GM19193 (cell line): ENCODE results near the gene SIPA1L3.

Experiments
- POLR2A ChIP-seq: IDR thresholded peaks from 4 replicates; pipeline ENCODE4 v1.6.1; 2011; ENCODE audit not compliant: insufficient read depth, insufficient read length; ENCODE audit errors: extremely low read depth

The SIPA1L3 gene

DNA sequence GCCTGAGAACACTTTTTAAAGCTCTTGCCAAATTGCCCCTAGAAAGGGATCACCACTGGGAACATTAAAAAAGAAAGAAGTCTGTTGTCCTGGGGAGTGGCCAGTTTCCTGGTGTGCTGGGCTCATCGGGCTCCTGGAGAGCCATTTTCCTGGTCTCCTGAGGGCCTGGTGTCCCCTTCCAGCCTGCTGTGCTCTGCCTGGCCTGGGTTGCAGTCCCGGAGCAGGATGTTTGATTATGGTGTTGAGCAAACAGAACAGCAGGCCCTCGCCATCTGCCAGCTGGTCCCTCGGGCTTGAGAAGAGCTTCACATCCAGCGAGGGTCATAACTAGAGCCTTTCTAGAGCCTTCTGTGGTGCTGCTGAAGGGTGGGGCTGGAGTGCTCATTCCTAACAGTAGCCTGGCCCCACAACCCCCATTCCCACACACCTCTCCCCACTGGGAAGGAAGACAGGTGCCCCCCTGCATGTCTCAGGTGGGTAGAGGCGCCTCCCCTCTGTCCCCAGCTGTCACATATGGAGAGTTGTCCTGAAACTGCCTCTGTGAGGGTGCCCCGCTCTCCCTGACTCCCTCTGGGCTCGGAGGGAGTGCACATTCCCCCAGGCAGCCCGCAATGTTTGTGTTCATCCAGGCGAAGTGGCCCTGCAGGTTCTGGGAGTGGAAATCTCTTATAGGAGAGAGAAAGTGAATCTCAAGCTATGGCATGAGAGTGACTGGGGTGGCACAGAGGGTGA lies 151.1 kb downstream of the SIPA1L3 start:
- no peak for TF ChIP-seq POLR2A

DNA sequence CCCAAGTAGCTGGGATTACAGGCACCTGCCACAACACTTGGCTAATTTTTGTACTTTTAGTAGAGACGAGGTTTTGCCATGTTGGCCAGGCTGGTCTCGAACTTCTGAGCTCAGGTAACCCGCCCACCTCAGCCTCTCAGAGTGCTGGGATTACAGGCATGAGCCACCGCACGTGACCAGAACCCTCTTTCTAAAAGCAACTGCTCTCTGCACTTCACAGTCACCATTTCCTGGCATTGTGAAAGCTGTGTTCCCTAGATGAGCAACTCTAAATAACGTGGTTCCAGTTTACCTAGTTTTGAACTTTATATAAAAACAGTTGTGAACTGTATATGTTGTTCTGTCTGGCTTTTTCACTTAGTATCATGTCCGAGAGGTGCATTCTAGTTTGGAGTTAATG lies 152.9 kb downstream of the SIPA1L3 start:
- TF ChIP-seq POLR2A, result no peak

DNA sequence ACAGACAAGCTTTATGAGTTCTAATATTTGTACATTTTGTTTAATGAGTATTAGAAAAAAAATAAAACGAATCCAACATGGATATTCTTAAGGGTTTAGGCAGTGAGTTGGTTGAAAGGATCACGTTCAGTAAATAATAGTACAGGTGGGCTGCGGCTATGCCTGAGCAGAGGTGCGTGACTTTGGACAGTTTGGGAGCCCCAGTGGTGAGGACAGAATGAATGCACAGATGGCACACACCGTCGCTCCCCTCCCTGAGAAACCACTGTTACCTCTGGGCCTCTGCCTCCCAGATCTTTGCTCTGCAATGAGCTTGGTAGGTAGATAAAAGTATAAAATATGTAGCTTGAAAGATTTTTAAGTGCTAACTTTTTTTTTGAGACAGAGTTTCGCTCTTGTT lies 153.3 kb downstream of the SIPA1L3 start:
- TF ChIP-seq POLR2A, result no peak

DNA sequence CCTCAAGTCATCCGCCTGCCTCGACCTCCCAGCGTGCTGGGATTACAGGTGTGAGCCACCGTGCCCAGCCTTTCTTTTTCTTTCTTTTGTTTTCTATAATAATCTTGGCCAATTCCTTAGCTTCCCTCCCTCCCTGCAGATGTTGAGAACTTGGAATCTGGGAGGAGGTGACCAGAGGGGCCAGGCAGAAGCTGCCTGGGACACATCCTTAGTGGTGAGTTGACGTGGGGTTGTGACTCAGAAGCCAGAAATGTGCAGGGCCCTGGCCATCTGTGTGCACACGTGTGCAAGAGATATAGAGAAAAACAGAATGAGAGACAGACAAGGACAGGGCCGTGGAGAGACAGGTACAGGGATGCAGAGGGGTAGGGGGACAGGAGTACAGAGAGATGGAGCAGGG lies 154.3 kb downstream of the SIPA1L3 start:
- TF ChIP-seq POLR2A, result no peak

DNA sequence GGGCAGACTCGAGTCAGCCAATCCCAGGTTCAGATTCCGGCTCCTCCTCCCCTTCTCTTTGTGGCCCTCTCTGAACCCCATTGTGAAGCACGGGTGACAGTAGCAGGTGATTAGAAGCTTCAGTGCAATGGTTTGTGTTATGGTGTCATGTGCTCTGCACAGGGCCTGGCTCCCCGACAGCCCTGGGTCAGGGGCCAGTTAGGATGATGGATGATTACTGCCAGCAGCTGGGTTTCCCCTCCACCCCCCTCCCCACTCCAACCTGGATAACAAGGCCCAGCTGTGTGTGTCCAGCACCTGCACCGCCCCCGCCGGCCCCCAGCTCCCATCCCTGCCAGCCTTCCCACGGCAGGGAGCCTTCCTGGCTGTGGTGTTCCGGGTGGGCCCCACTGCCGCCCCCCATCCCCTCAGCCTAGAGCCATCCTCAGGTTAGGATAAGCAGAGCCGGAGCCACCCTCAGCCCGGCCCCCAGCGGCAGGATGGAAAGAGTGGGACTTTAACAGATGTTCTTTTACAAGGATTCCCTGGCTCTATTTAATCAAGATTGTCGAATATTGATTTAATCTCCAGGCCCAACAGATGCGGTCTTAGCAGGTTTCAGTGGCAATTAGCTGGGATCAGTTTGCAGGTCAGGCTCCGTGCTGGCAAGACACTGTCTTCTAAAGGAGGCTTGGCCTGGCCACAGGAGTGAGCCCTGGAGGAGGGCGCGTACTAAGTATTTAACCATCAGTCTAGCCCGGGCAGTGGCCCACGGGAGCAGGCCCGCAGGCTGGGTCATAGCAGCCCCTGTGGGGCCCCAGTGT lies 156.2 kb downstream of the SIPA1L3 start:
- TF ChIP-seq POLR2A, result no peak

DNA sequence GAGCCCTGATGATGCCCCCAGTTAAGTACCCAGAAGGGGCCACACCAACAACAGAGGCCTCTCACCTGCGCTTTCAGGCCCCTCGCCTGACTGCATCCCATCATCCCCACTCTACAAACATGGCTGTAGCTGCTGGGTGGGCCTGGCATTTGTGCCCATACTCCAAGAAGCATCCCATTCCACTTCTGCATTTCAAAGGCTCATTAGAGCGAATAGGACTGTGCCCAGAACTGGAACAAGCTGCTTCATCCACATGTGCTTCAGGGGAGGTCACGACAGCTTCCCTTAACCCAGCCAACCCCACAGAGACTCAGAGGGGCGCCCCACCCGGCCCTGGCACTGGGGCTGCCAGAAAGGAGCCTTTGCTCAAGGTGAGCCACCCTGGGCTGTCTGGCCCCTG lies 156.9 kb downstream of the SIPA1L3 start:
- TF ChIP-seq POLR2A, result no peak

DNA sequence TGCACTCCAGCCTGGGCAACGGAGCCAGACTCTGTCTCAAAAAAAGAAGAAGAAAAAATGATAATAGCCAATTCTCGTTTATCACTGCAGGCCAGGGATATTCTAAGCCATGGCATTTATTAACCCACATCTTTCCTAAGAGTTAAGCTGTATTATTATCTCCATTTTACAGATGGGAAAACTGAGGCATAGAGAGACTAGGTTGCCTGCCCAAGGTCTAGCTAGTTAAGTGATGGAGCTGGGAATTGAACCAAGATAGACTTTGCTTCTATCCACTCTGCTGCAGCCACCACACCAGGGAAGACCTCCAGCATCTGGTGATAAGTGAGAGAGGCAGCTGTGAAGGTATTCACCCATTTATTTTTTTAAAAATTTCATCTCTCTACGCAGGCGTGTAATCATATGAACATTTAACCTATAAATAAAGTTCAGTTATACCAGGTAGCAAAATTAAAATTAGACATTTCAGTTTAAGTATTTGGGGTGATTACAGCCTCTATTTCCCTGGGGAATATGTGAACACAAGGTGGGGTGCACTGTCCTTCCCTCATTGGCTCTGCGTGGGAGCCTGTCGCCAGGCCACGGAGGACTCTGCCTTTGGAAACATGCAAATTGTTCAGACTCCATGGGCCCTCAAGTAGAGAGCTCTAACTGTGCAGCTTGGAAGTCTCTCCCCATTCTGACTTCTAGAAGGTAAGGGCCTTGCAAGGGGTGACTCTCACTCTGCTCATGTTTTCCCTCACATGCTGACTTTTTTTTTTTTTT lies 157.8 kb downstream of the SIPA1L3 start:
- TF ChIP-seq POLR2A, result no peak

DNA sequence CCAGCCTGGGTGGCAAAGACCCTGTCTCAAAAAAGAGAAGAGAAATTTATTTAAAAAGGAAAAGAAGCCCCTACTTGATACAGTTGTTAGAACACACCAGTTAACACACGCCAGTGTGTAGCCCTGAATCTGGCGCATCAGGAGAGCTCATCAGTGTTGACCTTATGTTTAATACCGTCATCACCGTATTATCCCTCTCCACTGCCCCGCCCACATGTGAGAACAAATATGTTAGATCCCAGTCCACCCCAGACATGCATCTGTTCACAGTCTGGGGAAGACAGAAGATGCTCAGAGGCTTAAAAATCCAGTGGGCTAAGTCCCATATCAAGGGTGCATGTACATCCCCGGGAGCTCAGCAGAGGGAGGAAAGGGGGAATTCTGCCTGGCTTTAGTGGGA lies 161.8 kb downstream of the SIPA1L3 start:
- no peak for TF ChIP-seq POLR2A

DNA sequence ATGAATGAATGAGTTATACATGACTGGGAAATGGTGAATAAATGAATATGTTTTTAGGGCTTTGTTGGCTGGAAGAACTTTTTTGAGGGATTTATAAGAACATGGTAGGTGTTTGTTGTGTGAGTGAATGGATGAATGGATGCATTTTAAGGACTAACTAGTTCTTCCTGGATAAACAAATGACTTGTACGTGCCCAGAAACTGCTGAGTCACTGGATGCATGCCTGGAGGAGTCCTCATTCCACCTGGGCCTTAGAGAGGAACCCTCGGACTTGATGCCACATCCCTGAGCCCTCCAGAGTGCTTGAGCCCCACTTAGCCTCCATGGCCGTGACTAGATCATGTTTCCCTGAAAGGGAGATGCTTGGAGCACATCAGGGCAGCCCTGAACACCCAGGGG lies 163.6 kb downstream of the SIPA1L3 start:
- no peak for TF ChIP-seq POLR2A

DNA sequence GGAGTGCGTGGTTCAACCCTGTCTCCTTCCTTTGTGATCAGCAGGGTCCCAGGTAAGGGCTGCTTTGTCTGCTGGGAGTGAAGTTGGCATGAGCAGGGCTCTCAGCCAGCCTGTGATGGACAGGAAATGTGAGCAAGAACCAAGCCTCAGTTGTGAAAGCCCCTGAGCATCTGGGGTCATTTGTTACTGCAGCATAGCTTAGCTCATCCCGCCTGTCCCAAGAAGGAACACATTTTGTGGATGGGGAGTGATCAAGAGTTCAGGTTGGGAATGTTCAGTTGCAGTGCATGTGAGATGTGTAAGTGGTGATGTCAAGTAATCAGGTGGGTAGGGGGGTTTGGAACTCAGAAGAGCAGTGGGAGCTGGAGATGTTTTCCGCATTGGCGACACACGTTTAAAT lies 164.6 kb downstream of the SIPA1L3 start:
- no peak for TF ChIP-seq POLR2A

DNA sequence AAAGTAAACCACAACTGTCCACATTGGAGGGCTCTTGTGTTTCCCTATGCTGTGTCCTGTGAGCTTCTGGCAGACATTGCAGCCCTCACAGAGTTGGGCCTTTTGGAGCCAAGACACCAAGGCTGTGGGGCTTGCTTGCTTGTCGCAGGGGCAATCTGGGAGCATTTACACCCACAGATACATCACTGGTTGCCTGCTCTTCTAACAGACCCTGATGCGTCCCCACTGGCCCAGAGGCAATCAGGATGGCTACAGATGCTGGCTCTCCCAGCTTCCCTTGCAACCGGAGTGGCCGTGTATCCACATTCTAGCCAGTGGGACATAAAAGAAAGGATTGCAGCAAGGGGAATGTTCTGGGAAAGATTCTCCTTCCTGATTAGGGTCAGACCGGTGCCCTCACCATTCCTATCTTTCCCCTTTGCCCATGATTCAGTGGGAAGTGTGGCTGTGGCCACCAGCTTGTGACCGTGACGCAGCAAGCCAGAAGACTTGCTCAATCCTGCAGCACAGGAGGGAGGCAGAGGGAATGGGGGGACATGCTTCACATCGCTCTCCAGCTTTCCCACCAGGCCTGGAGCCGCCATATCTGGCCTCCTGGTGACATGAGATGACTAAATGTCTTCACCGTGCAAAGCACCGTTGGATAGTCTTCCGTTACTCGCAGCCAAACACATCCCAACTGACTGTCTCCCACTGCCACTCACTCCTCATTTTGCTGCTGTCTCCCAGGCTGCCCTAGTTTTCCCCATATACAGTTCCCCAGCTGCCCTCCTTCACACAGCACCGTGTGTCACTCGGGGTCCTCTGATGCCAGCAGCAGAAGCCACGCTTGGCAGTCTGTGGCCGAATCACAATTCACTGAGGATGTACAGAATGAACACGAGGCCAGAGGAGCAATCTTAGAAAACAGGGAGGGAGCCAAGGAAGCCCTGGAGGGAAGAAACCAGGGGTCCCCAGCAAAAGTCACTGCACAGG lies 166.1 kb downstream of the SIPA1L3 start:
- TF ChIP-seq POLR2A, result no peak

DNA sequence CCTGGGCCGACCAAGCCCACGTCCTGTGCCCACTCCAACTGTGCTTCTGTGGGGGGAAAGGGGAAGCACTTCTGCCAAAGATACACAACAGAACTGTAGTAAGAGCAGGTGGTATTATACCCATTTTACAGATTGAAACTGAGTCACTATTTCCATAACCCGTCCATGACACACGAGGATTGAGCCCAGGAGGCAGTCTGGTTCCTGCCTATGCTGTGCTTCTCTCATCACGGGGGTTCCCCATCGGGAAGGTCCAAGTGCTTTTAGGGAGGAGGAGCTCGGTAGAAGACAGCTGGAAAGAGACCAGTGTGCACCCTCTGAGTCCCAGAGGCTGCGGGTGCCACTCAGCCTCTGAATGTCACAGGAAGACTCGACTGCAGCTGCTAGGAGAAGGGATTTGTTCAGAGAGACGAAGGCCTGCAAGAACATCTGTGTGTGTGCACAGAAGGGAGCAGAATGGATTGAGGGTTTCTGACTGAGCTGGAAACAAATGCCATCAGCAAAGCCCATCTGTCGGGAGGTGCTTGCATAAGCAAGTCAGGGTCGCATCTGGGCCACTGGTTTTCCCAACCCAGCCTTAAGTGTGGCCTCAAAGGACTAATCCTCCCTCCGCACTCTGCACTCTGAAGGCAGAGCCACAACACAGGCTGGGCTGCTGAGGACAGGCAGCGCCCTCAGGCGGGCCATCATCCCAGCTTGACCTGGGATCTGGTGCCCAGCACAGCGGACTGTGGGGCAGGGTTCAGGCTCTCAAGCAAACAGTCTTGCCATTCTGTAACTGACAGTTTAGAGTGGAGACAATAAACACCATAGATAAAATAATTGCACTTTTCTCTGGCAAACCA lies 167.1 kb downstream of the SIPA1L3 start:
- TF ChIP-seq POLR2A, result no peak

DNA sequence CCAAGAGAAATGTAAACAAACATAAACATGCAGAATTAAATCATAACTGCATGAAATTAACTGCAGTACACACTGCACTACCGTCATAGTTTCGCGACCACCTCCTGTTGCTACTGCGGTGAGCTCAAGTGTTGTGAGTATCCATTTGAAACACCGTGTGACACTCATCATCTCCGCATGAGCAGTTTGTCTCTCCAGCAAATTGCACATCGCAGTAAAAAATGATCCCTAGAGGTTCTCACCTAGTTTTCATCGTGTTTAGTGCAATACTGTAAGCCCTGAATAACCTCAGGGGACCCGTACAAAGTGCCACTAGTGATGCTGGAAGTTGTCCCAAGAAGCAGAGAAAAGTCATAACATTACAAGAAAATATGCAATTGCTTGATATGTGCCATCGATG lies 169.3 kb downstream of the SIPA1L3 start:
- no peak for TF ChIP-seq POLR2A

DNA sequence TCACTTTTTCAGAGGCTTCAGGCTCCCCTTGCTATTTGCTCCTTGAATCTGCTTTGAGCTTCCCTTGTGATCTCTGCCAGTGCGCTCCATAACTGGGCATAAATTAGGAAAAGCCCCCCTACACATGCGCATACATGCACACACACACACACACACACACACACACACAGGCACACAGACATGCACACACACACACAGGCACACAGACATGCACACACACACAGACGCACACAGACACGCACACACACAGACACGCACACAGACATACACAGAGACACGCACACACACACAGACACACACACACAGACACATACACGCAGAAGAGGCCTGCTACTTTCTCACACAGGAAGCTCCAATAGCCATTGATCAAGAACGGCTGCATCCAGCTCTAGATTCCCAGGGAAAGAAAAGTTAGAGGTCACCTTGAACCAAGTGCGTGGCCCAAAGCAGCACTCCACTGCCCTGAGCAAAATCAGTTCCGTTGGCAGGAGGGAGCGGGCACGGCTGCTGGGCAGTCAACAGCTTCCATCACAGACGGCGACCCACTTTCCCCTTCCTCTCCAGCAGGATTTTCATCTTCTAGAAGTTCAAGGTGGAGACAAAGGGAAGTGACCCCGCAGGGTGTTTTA lies 171.4 kb downstream of the SIPA1L3 start:
- TF ChIP-seq POLR2A, result no peak

DNA sequence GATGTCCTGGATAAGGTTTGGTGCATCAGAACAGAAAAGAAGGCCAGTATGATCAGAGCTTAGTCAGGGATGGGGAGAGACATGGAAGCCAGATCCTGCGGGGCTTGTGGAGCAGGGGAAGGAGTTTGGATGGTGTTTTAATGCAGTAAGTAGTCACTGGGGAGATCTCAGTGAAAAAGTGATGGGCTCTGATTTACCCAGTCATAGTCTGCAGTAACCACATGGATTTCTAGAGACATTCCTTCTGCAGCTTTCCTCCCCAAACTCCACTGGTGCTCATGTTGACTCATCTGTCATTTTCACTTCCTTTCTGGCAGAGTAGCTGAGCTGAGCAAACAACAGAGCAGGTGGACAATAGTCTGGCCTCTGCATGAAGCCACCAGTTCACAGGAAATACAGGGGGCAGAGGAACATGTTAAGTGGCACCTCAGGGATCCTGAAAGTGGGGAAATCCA lies 172.9 kb downstream of the SIPA1L3 start:
- TF ChIP-seq POLR2A, result no peak
